Measurements from ENCODE around the gene CREBBP.

The CREBBP gene

GRCh38 chr16:3854750-3855541 lies 25.6 kb downstream of the CREBBP start:
- DNase-seq: no peak

- no peak for DNase-seq
These were observed 30.0 kb downstream of the CREBBP start for GRCh38 chr16:3850544-3850899.

GRCh38 chr16:3849751-3850543 lies 30.6 kb downstream of the CREBBP start:
- no peak for DNase-seq

- no peak for DNase-seq
These were observed 33.9 kb downstream of the CREBBP start for GRCh38 chr16:3846595-3847091.

- no peak for DNase-seq
These were observed 34.4 kb downstream of the CREBBP start for GRCh38 chr16:3846087-3846486.

- no peak for DNase-seq
These were observed 37.5 kb downstream of the CREBBP start for GRCh38 chr16:3842994-3843393.

- DNase-seq: no peak
These were observed 38.6 kb downstream of the CREBBP start for GRCh38 chr16:3841729-3842508.

- DNase-seq: no peak
These were observed 40.9 kb downstream of the CREBBP start for GRCh38 chr16:3839402-3840184.

- no peak for DNase-seq
These were observed 41.7 kb downstream of the CREBBP start for GRCh38 chr16:3838600-3839401.

- DNase-seq: no peak
These were observed 42.5 kb downstream of the CREBBP start for GRCh38 chr16:3837851-3838586.

GRCh38 chr16:3836641-3837040 lies 43.9 kb downstream of the CREBBP start:
- no peak for DNase-seq

- DNase-seq: no peak
These were observed 45.4 kb downstream of the CREBBP start for GRCh38 chr16:3835089-3835602.

GRCh38 chr16:3832668-3833067 lies 47.8 kb downstream of the CREBBP start:
- no peak for DNase-seq

- no peak for DNase-seq
These were observed 49.8 kb downstream of the CREBBP start for GRCh38 chr16:3830625-3831254.

- DNase-seq: no peak
These were observed 50.6 kb downstream of the CREBBP start for GRCh38 chr16:3829631-3830536.

- DNase-seq: no peak
These were observed 54.6 kb downstream of the CREBBP start for GRCh38 chr16:3825940-3826339.

GRCh38 chr16:3825103-3825502 lies 55.4 kb downstream of the CREBBP start:
- no peak for DNase-seq

- no peak for DNase-seq
These were observed 56.3 kb downstream of the CREBBP start for GRCh38 chr16:3824121-3824795.

All from stimulated activated naive CD4-positive, alpha-beta T cell treated with Interleukin-2 at 50 U/mL for 16 hours (primary cell).